ENCODE measurements around the gene NFATC1.

The NFATC1 gene

GRCh38 chr18:79451237-79452125 lies 55.8 kb downstream of the NFATC1 start:
- no peak overlapping the region for H3K4me3 ChIP-seq (ENCODE audit: low read depth, low read length)
- TF ChIP-seq, protein P1, sequence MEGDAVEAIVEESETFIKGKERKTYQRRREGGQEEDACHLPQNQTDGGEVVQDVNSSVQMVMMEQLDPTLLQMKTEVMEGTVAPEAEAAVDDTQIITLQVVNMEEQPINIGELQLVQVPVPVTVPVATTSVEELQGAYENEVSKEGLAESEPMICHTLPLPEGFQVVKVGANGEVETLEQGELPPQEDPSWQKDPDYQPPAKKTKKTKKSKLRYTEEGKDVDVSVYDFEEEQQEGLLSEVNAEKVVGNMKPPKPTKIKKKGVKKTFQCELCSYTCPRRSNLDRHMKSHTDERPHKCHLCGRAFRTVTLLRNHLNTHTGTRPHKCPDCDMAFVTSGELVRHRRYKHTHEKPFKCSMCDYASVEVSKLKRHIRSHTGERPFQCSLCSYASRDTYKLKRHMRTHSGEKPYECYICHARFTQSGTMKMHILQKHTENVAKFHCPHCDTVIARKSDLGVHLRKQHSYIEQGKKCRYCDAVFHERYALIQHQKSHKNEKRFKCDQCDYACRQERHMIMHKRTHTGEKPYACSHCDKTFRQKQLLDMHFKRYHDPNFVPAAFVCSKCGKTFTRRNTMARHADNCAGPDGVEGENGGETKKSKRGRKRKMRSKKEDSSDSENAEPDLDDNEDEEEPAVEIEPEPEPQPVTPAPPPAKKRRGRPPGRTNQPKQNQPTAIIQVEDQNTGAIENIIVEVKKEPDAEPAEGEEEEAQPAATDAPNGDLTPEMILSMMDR (IDR thresholded peaks at IDR 0.05; ENCODE audit: low read depth, low read length), result no peak

- TF ChIP-seq, protein P1 (IDR thresholded peaks at IDR 0.05; ENCODE audit: low read depth, low read length), result no peak
- no peak overlapping the region for H3K4me3 ChIP-seq (ENCODE audit: low read depth, low read length)
These were observed 56.7 kb downstream of the NFATC1 start for GRCh38 chr18:79452190-79452990.

GRCh38 chr18:79452991-79453645 lies 57.4 kb downstream of the NFATC1 start:
- TF ChIP-seq, protein P1 (IDR thresholded peaks at IDR 0.05; ENCODE audit: low read depth, low read length), result no peak
- H3K4me3 ChIP-seq (ENCODE audit: low read depth, low read length), result no peak overlapping the region

DNA sequence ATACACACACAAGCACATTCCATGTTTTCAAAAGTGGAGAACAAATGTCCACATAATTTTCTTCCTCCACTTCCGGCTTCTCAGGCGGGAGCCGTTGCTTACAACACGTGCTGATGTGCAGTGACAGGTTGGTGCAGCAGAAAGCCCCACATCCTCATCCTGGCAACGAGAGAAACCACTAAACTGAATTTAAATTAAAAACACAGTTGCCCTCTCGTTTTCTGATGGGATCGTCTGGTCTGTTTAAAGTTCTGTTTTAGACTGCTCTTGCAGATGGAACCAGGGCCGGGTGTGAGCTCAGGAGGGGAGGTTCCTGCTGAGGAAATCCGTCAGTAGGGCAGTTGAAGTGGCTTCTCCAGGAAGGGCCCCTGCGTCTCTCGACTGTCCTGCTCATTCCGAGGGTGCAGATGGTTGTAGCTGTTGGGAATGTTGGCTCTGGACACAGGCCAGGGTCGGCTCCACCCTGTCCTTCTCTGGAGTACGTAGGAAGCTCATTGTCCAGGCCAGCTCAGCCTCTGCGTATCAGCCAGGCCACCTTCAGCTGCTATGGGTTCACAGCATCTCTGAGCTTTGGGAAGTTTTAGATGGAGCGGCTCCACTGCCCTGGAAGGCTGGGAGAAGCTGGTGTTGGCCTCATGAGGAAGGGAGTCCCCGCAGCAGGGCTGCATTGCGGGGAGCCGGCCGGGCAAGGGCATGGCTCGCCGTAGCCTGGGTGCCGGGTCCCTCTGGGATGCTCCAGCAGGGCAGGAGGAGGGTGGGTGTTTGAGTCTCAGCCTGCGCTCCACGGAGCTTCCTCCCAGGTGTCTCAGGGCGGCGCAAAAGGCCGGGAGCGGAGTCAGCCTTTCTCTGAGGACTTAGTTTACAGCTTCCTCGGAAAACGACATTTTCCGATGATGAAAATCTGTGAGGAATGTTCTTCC lies 58.3 kb downstream of the NFATC1 start:
- H3K4me3 ChIP-seq (ENCODE audit: low read depth, low read length), result no peak overlapping the region
- TF ChIP-seq, protein P1 (IDR thresholded peaks at IDR 0.05; ENCODE audit: low read depth, low read length), result no peak

- TF ChIP-seq, protein P1 (IDR thresholded peaks at IDR 0.05; ENCODE audit: low read depth, low read length), result no peak
- no peak overlapping the region for H3K4me3 ChIP-seq (ENCODE audit: low read depth, low read length)
These were observed 59.5 kb downstream of the NFATC1 start for GRCh38 chr18:79455261-79455660.

DNA sequence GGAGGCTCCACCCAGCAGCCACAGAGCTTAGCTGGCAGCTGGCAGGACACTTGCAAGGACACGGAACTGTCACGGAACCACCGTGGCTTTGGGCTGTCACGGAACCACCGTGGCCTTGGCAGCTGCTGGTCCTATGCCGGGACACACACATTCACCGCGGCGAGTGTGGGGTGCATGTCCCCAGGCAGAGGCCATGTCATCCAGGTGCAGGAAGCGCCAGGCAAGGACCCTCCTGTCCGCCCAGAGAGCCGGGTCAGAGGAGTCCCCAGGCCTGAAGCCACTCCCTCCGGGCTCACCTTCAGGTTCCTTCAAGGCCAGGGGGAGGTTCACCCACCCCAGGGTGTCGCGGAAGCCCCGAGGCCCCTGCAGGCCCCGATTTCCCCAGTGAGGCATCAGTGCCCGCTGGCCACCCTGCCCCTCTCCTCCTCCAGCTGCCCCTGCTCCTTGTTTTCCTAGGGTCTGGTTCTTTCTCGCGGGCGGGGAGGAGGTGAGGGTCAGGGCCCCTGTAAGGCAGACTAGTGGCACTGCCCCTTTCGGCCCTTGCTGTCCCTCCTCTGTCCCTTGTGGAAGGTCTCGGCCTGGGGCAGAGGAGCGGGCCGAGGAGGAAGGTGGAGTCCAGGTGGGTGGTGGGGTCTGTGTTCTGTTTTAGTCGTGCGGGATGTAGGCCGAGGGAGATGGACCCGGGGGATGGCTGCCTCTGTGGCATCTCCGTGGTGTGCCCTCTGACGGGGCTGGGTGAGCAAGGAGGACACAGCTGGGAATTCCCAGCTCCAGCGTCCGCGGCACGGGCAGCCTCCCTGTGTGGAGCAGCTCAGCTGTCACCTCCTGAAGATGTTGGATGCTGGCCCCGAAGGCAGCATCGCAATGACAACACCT lies 60.6 kb downstream of the NFATC1 start:
- TF ChIP-seq, protein P1 (IDR thresholded peaks at IDR 0.05; ENCODE audit: low read depth, low read length), result no peak
- no peak overlapping the region for H3K4me3 ChIP-seq (ENCODE audit: low read depth, low read length)
